Measurements from ENCODE around the gene EPM2A.

EPM2A gene

GRCh38 chr6:145602726-145603326 lies 132.5 kb downstream of the EPM2A start:
- DNase-seq (ENCODE audit: low read depth): no peak

- DNase-seq (ENCODE audit: low read depth): no peak
Observed at GRCh38 chr6:145601397-145601796, 133.9 kb downstream of the EPM2A start.

GRCh38 chr6:145600299-145600698 lies 135.0 kb downstream of the EPM2A start:
- DNase-seq (ENCODE audit: low read depth): no peak

- no peak for DNase-seq (ENCODE audit: low read depth)
Observed at GRCh38 chr6:145588981-145589380, 146.3 kb downstream of the EPM2A start.

- DNase-seq (ENCODE audit: low read depth): no peak
Observed at GRCh38 chr6:145587334-145587733, 148.0 kb downstream of the EPM2A start.

GRCh38 chr6:145583753-145584152 lies 151.6 kb downstream of the EPM2A start:
- no peak for DNase-seq (ENCODE audit: low read depth)

Measured in CMK (cell line).